Measurements from ENCODE around the gene VWA3B.
"Not testable (repeated sequence)": the region's sequence is repeated elsewhere in the genome, so short reads cannot be mapped to it uniquely, and the experiment has no call there.

Gene VWA3B

DNA sequence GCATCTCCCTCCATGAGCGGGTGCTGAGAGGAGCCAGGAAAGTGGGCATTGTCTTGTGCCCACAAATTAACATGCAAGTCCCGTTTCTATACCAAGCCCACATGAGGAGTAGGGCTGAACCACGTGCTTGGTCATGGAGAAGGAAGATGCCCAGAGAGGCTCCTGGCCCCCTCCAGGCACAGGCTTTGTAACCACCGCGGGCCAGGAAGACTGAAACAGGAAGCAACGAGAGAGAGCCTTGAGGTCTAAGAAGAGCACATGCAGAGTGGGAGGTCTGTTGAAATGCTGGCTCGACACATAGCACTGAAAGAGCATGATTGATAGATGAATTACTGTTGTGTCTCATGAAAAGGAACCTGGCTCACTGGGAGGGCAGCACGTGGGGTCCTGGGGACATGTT is 36.3 kb downstream of the VWA3B start:
- TF ChIP-seq ZFX (IDR thresholded peaks at IDR 0.05), result no peak
- no peak overlapping the region for H3K27ac ChIP-seq

DNA sequence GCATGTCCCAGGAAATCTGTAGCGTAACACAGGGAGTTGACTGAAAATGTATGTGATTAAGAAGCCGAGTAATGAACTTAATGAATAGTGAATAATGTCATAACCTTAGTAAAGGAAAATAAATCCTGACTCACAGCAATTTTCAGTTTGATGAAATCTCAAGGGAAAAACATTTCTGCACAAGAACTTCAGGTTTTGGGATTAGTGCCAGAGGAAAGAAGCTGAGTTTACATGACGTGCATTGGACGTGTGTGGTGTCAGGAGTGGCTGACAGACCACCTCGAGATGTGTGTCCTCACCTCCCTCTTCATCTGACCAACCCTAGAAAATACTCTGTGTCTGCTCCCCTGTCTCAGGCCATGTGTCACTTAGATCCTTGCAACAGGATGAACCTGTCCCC is 39.1 kb downstream of the VWA3B start:
- H3K27ac ChIP-seq, result no peak overlapping the region
- TF ChIP-seq, protein P1, sequence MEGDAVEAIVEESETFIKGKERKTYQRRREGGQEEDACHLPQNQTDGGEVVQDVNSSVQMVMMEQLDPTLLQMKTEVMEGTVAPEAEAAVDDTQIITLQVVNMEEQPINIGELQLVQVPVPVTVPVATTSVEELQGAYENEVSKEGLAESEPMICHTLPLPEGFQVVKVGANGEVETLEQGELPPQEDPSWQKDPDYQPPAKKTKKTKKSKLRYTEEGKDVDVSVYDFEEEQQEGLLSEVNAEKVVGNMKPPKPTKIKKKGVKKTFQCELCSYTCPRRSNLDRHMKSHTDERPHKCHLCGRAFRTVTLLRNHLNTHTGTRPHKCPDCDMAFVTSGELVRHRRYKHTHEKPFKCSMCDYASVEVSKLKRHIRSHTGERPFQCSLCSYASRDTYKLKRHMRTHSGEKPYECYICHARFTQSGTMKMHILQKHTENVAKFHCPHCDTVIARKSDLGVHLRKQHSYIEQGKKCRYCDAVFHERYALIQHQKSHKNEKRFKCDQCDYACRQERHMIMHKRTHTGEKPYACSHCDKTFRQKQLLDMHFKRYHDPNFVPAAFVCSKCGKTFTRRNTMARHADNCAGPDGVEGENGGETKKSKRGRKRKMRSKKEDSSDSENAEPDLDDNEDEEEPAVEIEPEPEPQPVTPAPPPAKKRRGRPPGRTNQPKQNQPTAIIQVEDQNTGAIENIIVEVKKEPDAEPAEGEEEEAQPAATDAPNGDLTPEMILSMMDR (conservative IDR thresholded peaks at IDR 0.05), result no peak
- no peak for TF ChIP-seq ZFX (IDR thresholded peaks at IDR 0.05)

GRCh38 chr2:98127229-98127989 is 40.4 kb downstream of the VWA3B start:
- no peak overlapping the region for H3K27ac ChIP-seq
- TF ChIP-seq, protein P1 (conservative IDR thresholded peaks at IDR 0.05), result no peak
- TF ChIP-seq ZFX (IDR thresholded peaks at IDR 0.05), result no peak

GRCh38 chr2:98128556-98129109 is 41.7 kb downstream of the VWA3B start:
- no peak for TF ChIP-seq ZFX (IDR thresholded peaks at IDR 0.05)
- TF ChIP-seq, protein P1 (conservative IDR thresholded peaks at IDR 0.05), result no peak
- no peak overlapping the region for H3K27ac ChIP-seq

GRCh38 chr2:98130073-98130472 is 43.1 kb downstream of the VWA3B start:
- H3K27ac ChIP-seq, result not testable (repeated sequence)

- H3K27ac ChIP-seq, result no peak overlapping the region
Observed at GRCh38 chr2:98134172-98135005, 47.4 kb downstream of the VWA3B start.

DNA sequence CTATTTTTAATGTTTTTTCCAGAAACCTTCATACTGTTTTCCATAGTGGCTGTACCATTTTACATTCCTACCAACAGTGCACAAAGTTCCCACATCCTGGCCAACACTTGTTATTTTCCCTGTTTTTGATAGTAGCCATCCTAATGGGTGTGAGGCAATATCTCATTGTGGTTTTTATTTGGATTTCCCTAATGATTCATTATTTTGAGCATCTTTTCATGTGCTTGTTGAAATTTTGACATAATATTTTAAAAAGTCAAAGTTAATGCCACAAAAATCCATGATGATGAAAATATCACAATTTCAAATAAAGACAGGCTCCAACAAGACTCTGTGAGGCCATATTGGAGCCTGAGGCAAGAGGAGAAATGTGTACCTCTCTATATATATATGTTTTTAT is 50.2 kb downstream of the VWA3B start:
- H3K27ac ChIP-seq, result no peak overlapping the region
- TF ChIP-seq ZFX (IDR thresholded peaks at IDR 0.05), result no peak
- TF ChIP-seq, protein P1 (conservative IDR thresholded peaks at IDR 0.05), result no peak

More at GRCh38 chr2:98134172-98135005, 47.4 kb downstream of the VWA3B start:
- TF ChIP-seq ZFX (IDR thresholded peaks at IDR 0.05), result no peak
- TF ChIP-seq, protein P1 (conservative IDR thresholded peaks at IDR 0.05), result no peak

DNA sequence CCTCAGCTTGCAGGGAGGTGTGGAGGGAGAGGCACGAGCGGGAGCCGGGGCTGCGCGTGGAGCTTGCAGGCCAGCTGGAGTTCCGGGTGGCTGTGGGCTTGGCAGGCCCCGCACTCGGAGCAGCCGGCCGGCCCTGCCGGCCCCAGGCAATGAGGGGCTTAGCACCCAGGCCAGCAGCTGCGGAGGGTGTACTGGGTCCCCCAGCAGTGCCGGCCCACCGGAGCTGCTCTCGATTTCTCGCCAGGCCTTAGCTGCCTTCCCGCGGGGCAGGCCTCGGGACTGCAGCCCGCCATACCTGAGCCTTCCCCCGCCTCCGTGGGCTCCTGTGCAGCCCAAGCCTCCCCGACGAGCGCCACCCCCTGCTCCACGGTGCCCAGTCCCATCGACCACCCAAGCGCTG is 52.0 kb downstream of the VWA3B start:
- not testable (repeated sequence) for H3K27ac ChIP-seq
